ENCODE measurements around the gene C4BPA. TPM values are rescaled to one million over a fixed set of nuclear protein-coding genes. Genes with fewer than 3 reads are reported as not detected.
A peak's percentile ranks its signal among the peaks of the same experiment; 100 is the strongest.

The C4BPA gene
- polyA plus RNA-seq, 1 of the 3 experiments (the other 2 are of a cell fraction) = not detected

DNA sequence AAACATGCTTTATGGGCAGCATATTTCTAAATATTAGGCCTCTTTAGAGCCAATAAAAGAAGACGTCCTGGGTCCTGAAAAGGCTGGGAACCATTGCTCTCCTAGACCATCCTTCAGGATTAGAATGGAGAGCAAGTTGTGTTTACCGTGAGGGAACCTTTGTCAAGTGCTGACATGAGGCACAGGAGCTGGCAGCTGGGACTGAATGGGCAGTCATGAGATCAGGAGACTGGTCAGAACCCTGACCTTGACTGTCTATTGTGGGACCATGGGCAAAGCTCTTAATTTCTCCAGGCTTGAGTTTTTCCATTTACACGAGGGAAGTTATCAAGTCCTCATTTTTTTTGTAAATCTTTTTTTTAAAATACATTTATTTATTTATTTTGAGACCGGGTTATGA, 45.8 kb upstream of the C4BPA start (continued):
- TF ChIP-seq, protein P1, sequence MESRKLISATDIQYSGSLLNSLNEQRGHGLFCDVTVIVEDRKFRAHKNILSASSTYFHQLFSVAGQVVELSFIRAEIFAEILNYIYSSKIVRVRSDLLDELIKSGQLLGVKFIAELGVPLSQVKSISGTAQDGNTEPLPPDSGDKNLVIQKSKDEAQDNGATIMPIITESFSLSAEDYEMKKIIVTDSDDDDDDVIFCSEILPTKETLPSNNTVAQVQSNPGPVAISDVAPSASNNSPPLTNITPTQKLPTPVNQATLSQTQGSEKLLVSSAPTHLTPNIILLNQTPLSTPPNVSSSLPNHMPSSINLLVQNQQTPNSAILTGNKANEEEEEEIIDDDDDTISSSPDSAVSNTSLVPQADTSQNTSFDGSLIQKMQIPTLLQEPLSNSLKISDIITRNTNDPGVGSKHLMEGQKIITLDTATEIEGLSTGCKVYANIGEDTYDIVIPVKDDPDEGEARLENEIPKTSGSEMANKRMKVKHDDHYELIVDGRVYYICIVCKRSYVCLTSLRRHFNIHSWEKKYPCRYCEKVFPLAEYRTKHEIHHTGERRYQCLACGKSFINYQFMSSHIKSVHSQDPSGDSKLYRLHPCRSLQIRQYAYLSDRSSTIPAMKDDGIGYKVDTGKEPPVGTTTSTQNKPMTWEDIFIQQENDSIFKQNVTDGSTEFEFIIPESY (IDR thresholded peaks at IDR 0.05; ENCODE audit: borderline replicate concordance, low read depth) = no peak

DNA sequence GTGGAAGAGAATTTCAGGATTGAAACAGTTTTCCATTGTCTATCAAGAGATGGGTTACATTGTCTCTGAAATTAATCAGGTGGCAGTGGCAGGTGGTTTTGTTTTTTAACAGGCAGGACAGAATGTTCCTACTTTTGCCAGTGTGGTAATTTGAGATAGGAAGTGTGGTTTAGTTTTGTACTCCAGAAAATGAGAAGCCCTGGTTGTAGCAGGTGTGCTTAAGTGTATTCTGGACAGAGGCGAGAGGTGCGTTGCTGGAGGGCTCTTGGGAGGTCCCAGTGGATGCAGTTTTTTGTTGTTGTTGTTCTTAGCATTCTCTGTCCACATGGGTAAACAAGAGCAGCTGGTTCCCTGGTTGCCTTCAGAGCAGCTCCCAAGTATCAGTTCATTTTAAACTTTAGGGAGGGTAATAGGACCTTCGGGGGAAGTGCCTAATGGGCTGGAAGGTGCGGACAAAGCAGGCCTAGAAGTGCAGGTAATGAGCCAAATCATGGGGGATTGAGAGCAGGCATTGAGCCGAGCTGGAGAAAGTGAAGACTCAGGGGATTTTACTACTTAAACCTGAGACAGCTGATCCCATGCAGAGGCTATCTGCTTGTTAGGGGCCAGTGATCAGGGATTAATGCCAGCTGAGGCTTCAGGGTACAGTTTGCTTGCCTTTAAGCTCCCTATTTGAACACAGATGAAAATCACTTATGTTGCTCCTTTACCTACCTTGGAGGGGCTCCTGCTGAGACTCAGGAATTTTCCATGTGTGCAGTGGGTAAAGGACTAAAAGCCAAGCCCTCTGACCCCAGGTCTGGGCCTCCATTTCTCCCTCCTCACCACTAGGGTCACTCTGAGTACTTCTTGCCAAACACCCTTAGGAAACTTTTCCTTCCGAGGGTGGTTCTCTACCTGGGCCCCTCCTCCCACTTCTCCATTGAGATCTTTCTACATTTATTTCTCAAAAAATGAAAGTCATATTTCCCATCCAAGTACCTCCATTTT, 44.9 kb upstream of the C4BPA start:
- Histone ChIP-seq H3K4me3 (ENCODE audit: low read depth in 2 of 2, low read length in 1 of 2) (no peak overlapping the region), H3K9me3 (no peaks in the 10 kb centered on the region), H3K9me2 (no peaks in the 10 kb centered on the region), H3K9ac (no peak overlapping the region), H3K79me2 (ENCODE audit: insufficient read depth) (no peaks in the 10 kb centered on the region), H3K27ac (ENCODE audit: low read depth in 2 of 2, low read length in 1 of 2) (no peak overlapping the region), H2AFZ (ENCODE audit: low read depth) (no peak overlapping the region), H3F3A (replicated peaks; ENCODE audit: insufficient read depth) (peaks cover 5% of the 10 kb centered on the region), H3K4me2 (no peak overlapping the region), H3K27me3 (ENCODE audit: insufficient read depth) (no peaks in the 10 kb centered on the region), H3K36me3 (replicated peaks in 1 of 2; ENCODE audit: control insufficient read depth in 1 of 2, insufficient read depth in 2 of 2, low read length in 1 of 2) (peaks cover 0 to 7% of the 10 kb centered on the region in 2 experiments), H3K4me1 (ENCODE audit: control insufficient read depth in 1 of 2, insufficient read depth in 2 of 2, low read depth in 1 of 2, low read length in 1 of 2) (no peaks in the 10 kb centered on the region), H4K20me1 (ENCODE audit: insufficient read depth) (no peaks in the 10 kb centered on the region)
- DNase-seq = peak; percentile 8
- WGBS (ENCODE audit: low lambda C conversion rate) = 85% methylated on average over 6 of the region's 6 CpGs
- ChIA-PET POLR2A (no interaction called here), CTCF (interaction anchor here (0.7 to 1.1 kb wide), 3 partner anchors 9 to 12 kb away, joined by 3 to 5 read pairs (median 3); no protein-coding TSS in a partner anchor)
- TF ChIP-seq MEF2A (IDR thresholded peaks at IDR 0.05; ENCODE audit: borderline replicate concordance, low read depth) (no peak), RCOR1 (IDR thresholded peaks at IDR 0.05; ENCODE audit: low read length) (no peak), RFX5 (IDR thresholded peaks at IDR 0.05; ENCODE audit: low read length) (no peak), SMC3 (IDR thresholded peaks at IDR 0.05; ENCODE audit: low read depth, low read length) (no peak), TEAD4 (IDR thresholded peaks at IDR 0.05; ENCODE audit: borderline replicate concordance, insufficient read depth) (no peak), FOSL2 (IDR thresholded peaks at IDR 0.05; ENCODE audit: borderline replicate concordance, low read depth) (no peak), NFIC (IDR thresholded peaks at IDR 0.05; ENCODE audit: borderline replicate concordance) (no peak)
- TF ChIP-seq, protein P2, sequence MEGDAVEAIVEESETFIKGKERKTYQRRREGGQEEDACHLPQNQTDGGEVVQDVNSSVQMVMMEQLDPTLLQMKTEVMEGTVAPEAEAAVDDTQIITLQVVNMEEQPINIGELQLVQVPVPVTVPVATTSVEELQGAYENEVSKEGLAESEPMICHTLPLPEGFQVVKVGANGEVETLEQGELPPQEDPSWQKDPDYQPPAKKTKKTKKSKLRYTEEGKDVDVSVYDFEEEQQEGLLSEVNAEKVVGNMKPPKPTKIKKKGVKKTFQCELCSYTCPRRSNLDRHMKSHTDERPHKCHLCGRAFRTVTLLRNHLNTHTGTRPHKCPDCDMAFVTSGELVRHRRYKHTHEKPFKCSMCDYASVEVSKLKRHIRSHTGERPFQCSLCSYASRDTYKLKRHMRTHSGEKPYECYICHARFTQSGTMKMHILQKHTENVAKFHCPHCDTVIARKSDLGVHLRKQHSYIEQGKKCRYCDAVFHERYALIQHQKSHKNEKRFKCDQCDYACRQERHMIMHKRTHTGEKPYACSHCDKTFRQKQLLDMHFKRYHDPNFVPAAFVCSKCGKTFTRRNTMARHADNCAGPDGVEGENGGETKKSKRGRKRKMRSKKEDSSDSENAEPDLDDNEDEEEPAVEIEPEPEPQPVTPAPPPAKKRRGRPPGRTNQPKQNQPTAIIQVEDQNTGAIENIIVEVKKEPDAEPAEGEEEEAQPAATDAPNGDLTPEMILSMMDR (IDR thresholded peaks at IDR 0.05) = no peak
- TF ChIP-seq, protein P3, sequence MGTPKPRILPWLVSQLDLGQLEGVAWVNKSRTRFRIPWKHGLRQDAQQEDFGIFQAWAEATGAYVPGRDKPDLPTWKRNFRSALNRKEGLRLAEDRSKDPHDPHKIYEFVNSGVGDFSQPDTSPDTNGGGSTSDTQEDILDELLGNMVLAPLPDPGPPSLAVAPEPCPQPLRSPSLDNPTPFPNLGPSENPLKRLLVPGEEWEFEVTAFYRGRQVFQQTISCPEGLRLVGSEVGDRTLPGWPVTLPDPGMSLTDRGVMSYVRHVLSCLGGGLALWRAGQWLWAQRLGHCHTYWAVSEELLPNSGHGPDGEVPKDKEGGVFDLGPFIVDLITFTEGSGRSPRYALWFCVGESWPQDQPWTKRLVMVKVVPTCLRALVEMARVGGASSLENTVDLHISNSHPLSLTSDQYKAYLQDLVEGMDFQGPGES (IDR thresholded peaks at IDR 0.05; ENCODE audit: low read depth, low read length) = no peak
- TF ChIP-seq, protein P1 (IDR thresholded peaks at IDR 0.05; ENCODE audit: borderline replicate concordance, low read depth) = no peak
